GM18909 (cell line): ENCODE results near the gene HECW1.
A peak's percentile ranks its signal among the peaks of the same experiment; 100 is the strongest.

Source experiments
- ATAC-seq: cut with Tn5 transposase; IDR thresholded peaks from one replicate; pipeline ENCODE4 v1.9.1; 2021; ENCODE audit warnings: mild to moderate bottlenecking; ENCODE audit not compliant: unreplicated experiment, poor library complexity

The HECW1 gene

GRCh38 chr7:43456200-43456599, 343.8 kb downstream of the HECW1 start:
- ATAC-seq = no peak

GRCh38 chr7:43458330-43459018, 346.0 kb downstream of the HECW1 start:
- ATAC-seq = no peak

DNA sequence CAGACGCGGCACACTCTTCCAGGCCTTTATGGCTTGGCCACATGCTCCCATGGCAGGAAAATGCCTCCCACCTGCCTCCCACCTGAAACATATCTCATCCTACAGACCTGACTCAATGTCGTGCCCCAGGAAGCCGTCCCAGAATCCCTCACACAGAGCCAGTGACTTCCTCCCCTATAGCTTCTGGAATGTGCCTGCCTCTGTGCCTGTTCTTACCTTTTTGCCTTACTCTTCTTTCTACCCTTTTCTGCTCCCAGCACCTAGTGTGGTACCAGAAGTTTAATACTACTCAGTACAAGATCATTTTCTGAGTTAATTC, 346.5 kb downstream of the HECW1 start:
- no peak for ATAC-seq

DNA sequence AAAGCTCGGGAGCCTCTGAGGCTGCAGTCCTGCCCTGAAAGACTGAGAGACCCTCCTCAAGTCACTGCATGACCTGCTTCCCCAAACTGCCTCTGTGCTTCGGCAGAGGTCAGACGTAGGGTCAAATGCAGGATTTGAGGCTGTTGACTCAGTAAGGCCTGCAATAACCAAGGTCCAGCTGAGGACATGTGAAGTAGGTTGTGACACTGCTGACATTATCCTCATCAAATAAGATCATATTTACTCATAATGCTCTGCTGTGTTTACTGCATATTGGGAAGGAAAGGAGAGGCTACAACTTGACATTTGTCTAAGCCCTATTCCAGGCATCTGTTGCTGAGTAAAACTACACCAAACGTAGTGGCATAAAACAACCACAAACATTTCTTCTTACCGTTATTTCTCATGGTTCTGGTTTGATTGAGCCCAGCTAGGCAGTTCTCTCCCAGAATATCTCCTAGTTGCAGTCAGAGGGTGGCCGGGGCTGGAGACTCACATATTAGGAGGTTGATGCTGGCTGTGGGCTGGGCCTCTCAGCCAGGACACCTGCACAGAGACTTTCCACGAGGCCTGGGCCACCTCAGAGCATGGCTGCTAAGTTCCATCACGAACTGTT, 348.4 kb downstream of the HECW1 start:
- no peak for ATAC-seq

DNA sequence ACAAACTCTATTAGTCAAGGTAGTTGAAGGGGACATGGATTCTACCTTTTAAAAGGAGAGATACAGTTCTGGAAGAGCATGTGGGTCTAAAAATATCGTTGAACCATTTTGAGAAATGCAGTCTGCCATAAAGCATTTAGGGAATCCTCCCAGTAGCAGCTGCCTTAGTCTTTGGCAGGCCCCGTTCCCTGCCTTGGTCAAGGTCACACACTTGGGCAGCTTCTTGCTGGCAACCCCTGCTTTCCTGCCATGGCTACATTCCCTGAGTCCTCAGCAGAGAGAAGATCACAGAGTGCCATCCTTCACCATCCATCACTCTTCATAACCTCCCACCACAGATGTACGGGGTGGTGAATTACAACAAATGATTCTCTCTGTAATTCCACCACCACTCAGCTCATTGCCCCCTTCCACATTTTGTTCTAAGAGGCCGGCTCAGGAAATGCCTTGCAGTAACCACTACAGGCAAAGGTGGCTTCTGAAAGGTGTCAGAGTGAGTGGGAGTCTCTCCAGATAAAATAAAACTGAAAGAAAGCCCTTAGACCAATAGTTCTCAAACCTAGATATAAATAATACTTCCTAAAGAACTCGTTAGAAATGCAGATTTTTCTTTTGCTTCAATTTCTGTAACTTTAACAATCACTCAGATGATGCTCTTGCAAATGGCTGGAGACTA, 349.0 kb downstream of the HECW1 start:
- ATAC-seq = no peak

DNA sequence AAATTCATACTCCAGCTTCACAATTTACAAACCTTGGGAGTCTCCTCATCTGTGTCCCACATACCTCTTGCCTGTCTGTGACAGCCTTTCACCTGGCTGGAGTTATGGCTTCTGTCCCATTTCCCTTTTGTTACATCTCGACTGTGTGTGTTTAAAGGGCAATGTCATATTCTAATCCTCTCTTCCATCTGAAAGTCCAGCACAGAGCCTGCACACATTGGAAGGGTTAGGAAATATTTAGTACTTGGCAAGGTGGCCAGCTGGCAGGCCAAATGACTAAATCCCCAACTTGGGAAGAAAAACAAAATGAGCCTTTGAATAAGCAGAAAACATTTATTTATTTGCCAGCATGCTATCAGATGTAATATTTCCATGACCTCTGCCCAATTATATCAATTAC, 350.4 kb downstream of the HECW1 start:
- ATAC-seq = no peak

GRCh38 chr7:43463401-43463980, 351.0 kb downstream of the HECW1 start:
- no peak for ATAC-seq

DNA sequence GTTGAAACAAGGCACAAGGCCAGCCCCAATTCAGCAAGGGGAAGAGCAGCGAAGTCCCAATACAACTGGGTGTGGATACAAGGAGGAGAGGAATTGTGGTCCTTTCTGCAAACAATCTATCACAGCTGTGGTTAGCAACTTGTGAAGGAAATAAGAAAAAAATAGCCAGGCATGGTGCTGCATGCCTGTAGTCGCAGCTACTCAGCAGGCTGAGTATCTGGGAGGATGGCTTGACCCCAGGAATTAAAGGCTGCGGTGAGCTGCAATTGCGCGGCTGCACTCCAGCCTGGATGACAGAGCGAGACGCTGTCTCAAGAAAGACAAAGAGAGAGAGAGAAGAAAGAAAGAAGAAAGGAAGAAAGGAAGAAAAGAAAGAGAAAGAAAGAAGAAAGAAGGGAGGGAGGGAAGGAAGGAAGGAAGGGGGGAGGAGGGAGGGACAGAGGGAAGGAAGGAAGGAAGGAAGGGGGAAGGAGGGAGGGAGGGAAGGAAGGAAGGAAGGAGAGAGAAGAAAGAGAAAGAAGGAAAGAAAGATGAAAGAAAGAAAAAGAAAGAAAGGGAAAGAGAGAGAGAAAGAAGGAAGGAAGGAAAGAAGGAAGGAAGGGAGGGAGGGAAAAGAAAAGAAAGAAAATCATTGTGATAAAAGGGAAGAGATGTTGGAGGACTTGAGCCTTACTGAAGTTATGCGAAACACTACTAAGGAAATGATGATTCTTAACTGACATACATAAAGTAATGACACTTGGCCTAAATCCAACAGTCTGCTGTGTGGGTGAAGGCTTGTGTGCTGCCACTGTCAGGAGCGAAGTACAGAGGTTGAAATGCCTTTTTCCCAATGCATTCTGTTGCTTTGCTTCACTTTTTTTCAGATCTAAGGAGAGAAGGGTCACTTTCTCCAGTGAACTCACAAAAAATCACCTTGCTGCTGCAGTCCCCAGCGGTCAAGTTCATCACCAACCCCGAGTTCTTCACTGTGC, 353.4 kb downstream of the HECW1 start:
- no peak for ATAC-seq

DNA sequence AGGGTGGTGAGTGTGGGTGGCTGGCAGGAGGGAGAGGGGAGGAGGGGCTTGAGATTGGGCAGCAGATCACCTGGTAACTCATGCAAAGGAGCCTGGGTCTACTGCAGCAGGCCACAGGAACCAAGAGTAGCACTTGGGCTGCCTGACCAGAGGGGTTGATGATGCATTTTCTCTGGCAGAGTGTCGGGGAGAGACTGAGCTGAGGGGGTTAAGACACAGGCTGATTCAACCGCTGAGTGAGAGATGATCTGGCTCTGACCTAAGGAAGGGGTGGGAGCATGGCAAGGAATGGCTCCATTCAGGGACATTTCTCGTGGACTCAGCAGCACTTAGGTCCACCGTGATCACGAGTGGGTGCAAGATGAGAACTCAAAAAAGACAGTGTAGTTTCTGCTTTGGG, 355.0 kb downstream of the HECW1 start:
- ATAC-seq = no peak

- ATAC-seq = no peak
Observed at GRCh38 chr7:43467846-43468245, 355.4 kb downstream of the HECW1 start.

DNA sequence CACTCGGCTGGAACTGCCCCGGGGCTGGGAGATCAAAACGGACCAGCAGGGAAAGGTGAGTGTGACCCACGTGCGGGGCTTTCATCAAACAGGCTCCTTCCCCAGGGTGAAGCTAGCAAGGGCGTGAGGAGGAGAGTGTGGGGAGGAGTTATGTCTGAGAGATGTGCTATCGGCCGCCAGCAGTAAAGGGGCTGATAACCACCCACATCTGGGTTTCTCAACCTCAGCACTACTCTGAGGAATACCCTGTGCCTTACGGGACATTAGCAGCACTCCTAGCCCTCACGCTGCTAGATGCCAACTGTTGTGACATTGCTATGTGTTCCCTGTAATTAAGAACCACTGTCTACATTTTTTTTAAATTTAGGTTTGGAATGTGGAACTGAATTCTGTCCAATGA, 356.6 kb downstream of the HECW1 start:
- no peak for ATAC-seq

GRCh38 chr7:43470110-43470509, 357.7 kb downstream of the HECW1 start:
- no peak for ATAC-seq

DNA sequence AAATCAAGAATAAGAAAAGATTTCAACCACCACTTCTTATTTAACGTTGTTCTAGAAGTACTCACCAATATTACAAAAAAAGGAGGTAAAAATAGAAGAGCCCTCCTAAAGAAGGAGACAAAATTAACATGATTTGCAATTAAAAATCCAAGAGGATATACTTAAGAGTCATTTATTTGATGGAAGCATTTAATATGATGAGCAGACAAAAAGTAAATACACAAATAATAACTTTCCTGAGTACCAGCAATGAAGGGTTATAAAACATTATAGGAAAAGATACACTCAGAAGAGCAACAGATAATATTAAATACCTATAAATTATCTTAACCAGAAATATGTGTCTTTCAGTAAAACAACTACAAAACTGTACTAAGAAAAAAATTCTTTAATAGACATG, 363.5 kb downstream of the HECW1 start:
- no peak for ATAC-seq

- no peak for ATAC-seq
Observed at GRCh38 chr7:43476896-43477295, 364.4 kb downstream of the HECW1 start.

- peak; percentile 55 for ATAC-seq
Observed at GRCh38 chr7:43479042-43479441, 366.6 kb downstream of the HECW1 start.

GRCh38 chr7:43479543-43479942, 367.1 kb downstream of the HECW1 start:
- ATAC-seq = no peak

DNA sequence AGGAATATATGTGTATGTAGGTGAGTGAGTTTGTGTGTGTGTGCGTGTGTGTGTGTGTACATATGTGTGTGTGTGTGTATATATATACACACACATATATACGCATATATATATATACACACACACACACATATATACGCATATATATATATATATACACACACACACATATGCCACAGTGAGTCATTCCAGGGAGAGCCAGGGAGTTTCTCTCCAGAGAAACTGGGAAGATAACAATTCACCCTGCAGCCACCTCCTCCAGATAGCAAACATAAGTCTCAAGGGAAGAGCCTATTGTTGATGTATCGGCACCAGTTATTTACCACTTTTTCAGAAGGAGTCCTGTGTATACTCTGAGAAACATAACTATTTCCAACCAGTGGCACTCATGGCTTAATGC, 368.1 kb downstream of the HECW1 start:
- ATAC-seq = no peak

DNA sequence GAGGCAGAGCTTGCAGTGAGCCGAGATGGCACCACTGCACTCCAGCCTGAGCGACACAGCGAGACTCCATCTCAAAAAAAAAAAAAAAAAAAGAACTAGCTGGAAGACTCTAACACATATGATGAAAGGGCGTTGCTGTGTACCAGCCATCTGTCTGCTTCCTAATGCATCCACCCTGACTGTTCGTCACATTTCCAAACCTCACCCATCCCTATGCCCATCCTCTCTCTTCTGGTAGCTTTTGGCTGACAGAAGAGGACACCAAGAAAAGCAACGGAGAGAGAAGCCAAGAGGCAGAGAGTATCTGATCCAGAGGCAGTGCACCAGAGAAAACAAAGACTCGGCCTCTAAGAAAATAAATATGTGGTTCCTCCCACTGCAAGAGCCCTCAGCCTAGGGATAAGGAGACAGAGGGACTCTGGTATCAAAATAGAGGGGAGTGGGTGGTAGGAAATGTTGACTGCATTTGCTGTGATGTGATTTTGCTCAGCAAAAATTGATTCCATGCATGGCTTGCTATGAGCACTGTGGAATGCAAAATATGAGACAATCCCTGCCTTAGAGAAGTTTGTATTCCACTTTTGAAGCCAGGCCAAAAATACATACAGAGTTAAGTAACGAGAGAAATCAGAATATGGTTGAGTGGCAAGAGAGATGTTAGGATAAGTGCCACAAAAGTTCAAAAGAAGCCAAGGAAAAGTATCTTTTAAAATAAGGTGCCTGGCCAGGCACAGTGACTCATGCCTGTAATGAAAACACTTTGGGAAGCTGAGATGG, 369.6 kb downstream of the HECW1 start:
- ATAC-seq = no peak

GRCh38 chr7:43482679-43483252, 370.3 kb downstream of the HECW1 start:
- no peak for ATAC-seq
